Testis (tissue), 3 donors: ENCODE results near the gene NDUFV3. TPM values are rescaled to one million over a fixed set of nuclear protein-coding genes. Genes with fewer than 3 reads are reported as not detected.

Experiments
- DNase-seq: peaks from one replicate; pipeline ENCODE4 v3.0.0-alpha.2; 2019
- H3K27ac ChIP-seq, 2 donors: fragments of 200-600 bp; sonication (generic); one replicate each; pipeline ENCODE4 v1.5.1; 2019
- H3K27me3 ChIP-seq: fragments of 200-600 bp; sonication (generic); one replicate; pipeline ENCODE4 v1.5.1; 2019
- H3K36me3 ChIP-seq: fragments of 200-600 bp; sonication (generic); one replicate; pipeline ENCODE4 v1.5.1; 2017; ENCODE audit warnings: low read depth; ENCODE audit errors: missing control alignments
- H3K4me1 ChIP-seq: fragments of 200-600 bp; sonication (generic); one replicate; pipeline ENCODE4 v1.5.1; 2019
- H3K4me3 ChIP-seq, 2 donors: fragments of 200-600 bp; sonication (generic); one replicate each; pipeline ENCODE4 v1.5.1; 2017 to 2019
- H3K9me3 ChIP-seq: fragments of 200-600 bp; sonication (generic); one replicate; pipeline ENCODE4 v1.5.1; 2017
- CTCF ChIP-seq, 3 experiments: fragments of 450-650 bp in 2 of 3; fragments of 200-600 bp in 1 of 3; sonication (generic) in 1 of 3; IDR thresholded peaks; one replicate each; pipeline ENCODE4 v1.5.1; 2016 to 2019; ENCODE audit warnings: antibody characterized with exemption in 3 of 3, mild to moderate bottlenecking in 2 of 3, moderate library complexity in 1 of 3
- POLR2A ChIP-seq: fragments of 450-650 bp; IDR thresholded peaks from one replicate; pipeline ENCODE4 v1.6.1; 2017; ENCODE audit warnings: antibody characterized with exemption, mild to moderate bottlenecking, moderate library complexity
- WGBS, 2 donors: methylation state at CpG; one replicate each; pipeline ENCODE4 v1.1.5; 2018; 5-methylcytosine and 5-hydroxymethylcytosine counted together
- intact Hi-C: fragments of 100-400 bp; cut with DNase I; formaldehyde crosslinking; loops from one replicate; pipeline ENCODE4 v1.15.1; 2023; ENCODE audit warnings: low total_unique reads
- polyA plus RNA-seq: library from polyadenylated mRNA; stranded (reverse); fragments of 350-450 nt; fragmentation: Illumina TruSeq; extraction: RNeasy Lipid Tissue Mini Kit (QIAGEN cat#74804); gene quantifications from one replicate; pipeline ENCODE4 v1.2.3, GENCODE V29; 2014; ENCODE audit warnings: low read depth, low replicate concordance; ENCODE audit not compliant: insufficient read depth
- total RNA-seq, 2 donors: library from RNA; depleted of rRNA; stranded (reverse); fragments of >200 nt; gene quantifications; one replicate each; pipeline ENCODE4 v1.2.3, GENCODE V29; 2016

NDUFV3 gene
- total and polyA plus RNA-seq, 3 donors from 2014 or later: 35.2 to 53.3 (median 37.8) TPM

- DNase-seq: no peak
- Histone ChIP-seq H3K4me1 (no peaks in the 10 kb centered on the region), H3K27ac (no peak overlapping the region), H3K36me3 (no peaks in the 10 kb centered on the region), H3K9me3 (no peaks in the 10 kb centered on the region), H3K27me3 (no peaks in the 10 kb centered on the region), H3K4me3 (no peak overlapping the region)
- TF ChIP-seq CTCF (IDR thresholded peaks at IDR 0.05): no peak
- TF ChIP-seq POLR2A: no peak
- 97 to 99% methylated on average over 10 to 20 of the region's 20 CpGs for WGBS, 2 donors
- intact Hi-C loops: no loop called here
These were observed 40.1 kb upstream of the NDUFV3 start for GRCh38 chr21:42852925-42853570.

GRCh38 chr21:42853621-42854020, 39.5 kb upstream of the NDUFV3 start:
- no peak for TF ChIP-seq CTCF (IDR thresholded peaks at IDR 0.05)
- TF ChIP-seq POLR2A: no peak
- Histone ChIP-seq H3K27ac (no peak overlapping the region), H3K9me3 (no peaks in the 10 kb centered on the region), H3K27me3 (no peaks in the 10 kb centered on the region), H3K36me3 (no peaks in the 10 kb centered on the region), H3K4me1 (no peaks in the 10 kb centered on the region), H3K4me3 (no peak overlapping the region)
- intact Hi-C loops: no loop called here
- WGBS, 2 donors: 98 to 100% methylated on average over 7 to 20 of the region's 20 CpGs
- no peak for DNase-seq

- intact Hi-C loops: no loop called here
- H3K9me3 ChIP-seq: no peaks in the 10 kb centered on the region
- no peak overlapping the region for H3K4me3 ChIP-seq
- H3K36me3 ChIP-seq: no peaks in the 10 kb centered on the region
- TF ChIP-seq POLR2A: no peak
- TF ChIP-seq CTCF (IDR thresholded peaks at IDR 0.05): no peak
- no peaks in the 10 kb centered on the region for H3K27me3 ChIP-seq
- H3K4me1 ChIP-seq: no peaks in the 10 kb centered on the region
- WGBS, 2 donors: 93 to 95% methylated on average over 19 to 28 of the region's 28 CpGs
- H3K27ac ChIP-seq: no peak overlapping the region
- DNase-seq: no peak
These were observed 38.7 kb upstream of the NDUFV3 start for GRCh38 chr21:42854246-42855010.

GRCh38 chr21:42855171-42855936, 37.8 kb upstream of the NDUFV3 start:
- WGBS, 2 donors: 87 to 92% methylated on average over 11 to 19 of the region's 19 CpGs

More at GRCh38 chr21:42855171-42855936, 37.8 kb upstream of the NDUFV3 start:
- Histone ChIP-seq H3K36me3 (no peaks in the 10 kb centered on the region), H3K9me3 (no peaks in the 10 kb centered on the region), H3K27ac (no peak overlapping the region), H3K4me1 (no peaks in the 10 kb centered on the region), H3K27me3 (no peaks in the 10 kb centered on the region), H3K4me3 (no peak overlapping the region)
- TF ChIP-seq CTCF (IDR thresholded peaks at IDR 0.05) (no peak), POLR2A (no peak)
- intact Hi-C loops: no loop called here
- DNase-seq: no peak
